Breast epithelium (tissue), 4 donors: Measurements from ENCODE around the gene CACNA1A. TPM values are rescaled to one million over a fixed set of nuclear protein-coding genes. Genes with fewer than 3 reads are reported as not detected.

ENCODE experiments used
- DNase-seq, 2 donors: peaks; one replicate each; pipeline ENCODE4 v3.0.0-alpha.2; 2019; ENCODE audit warnings: low spot score in 2 of 2
- H3K27ac ChIP-seq, 2 donors: fragments of 200-600 bp; sonication (generic) in 1 of 2; one replicate each; pipeline ENCODE4 v1.5.1; 2016 to 2019; ENCODE audit warnings: mild to moderate bottlenecking in 1 of 2
- H3K27me3 ChIP-seq, 2 donors: fragments of 200-600 bp; sonication (generic) in 1 of 2; one replicate each; pipeline versions ENCODE4 v1.5.1 to v1.6.0; 2017 to 2019; ENCODE audit warnings: control low read depth in 1 of 2, mild to moderate bottlenecking in 1 of 2
- H3K36me3 ChIP-seq: fragments of 200-600 bp; one replicate; pipeline ENCODE4 v1.5.1; 2019
- H3K4me1 ChIP-seq, 2 donors: fragments of 200-600 bp; sonication (generic); one replicate each; pipeline ENCODE4 v1.5.1; 2016 to 2019; ENCODE audit warnings: control low read depth in 1 of 2
- H3K4me3 ChIP-seq, 3 donors: fragments of 200-600 bp; sonication (generic); 1 replicate in 2 of 3; 2 replicates in 1 of 3; pipeline ENCODE4 v1.5.1; 2016 to 2019; ENCODE audit warnings: mild to moderate bottlenecking in 3 of 3, moderate library complexity in 2 of 3
- H3K9me3 ChIP-seq, 2 donors: fragments of 200-600 bp; sonication (generic) in 1 of 2; one replicate each; pipeline ENCODE4 v1.5.1; 2016 to 2019; ENCODE audit warnings: control low read depth in 1 of 2
- POLR2A ChIP-seq: fragments of 450-650 bp; IDR thresholded peaks from one replicate; pipeline ENCODE4 v1.6.1; 2016; ENCODE audit warnings: antibody characterized with exemption, mild to moderate bottlenecking, moderate library complexity
- POLR2AphosphoS5 ChIP-seq, 3 donors: sonication (generic); formaldehyde crosslinking; IDR thresholded peaks; one replicate each; pipeline ENCODE4 v1.6.1; 2017; ENCODE audit warnings: antibody characterized with exemption in 3 of 3
- intact Hi-C: fragments of 100-400 bp; cut with DNase I; formaldehyde crosslinking; loops from one replicate; pipeline ENCODE4 v1.15.1; 2023; ENCODE audit warnings: low total_unique reads
- total RNA-seq, 3 donors: library from RNA; depleted of rRNA; stranded (reverse); fragments of >200 nt; gene quantifications; one replicate each; pipeline ENCODE4 v1.1.0, GENCODE V29; 2016
- TF ChIP-seq, protein P1 (sequence below), 3 donors: fragments of 450-650 bp; IDR thresholded peaks; one replicate each; pipeline ENCODE4 v1.5.1; 2016 to 2017; ENCODE audit warnings: antibody characterized with exemption in 3 of 3, mild to moderate bottlenecking in 3 of 3, moderate library complexity in 3 of 3

The CACNA1A gene
- total RNA-seq, 3 donors from 2014 or later = 0.16 to 1.0 (median 0.33) TPM

DNA sequence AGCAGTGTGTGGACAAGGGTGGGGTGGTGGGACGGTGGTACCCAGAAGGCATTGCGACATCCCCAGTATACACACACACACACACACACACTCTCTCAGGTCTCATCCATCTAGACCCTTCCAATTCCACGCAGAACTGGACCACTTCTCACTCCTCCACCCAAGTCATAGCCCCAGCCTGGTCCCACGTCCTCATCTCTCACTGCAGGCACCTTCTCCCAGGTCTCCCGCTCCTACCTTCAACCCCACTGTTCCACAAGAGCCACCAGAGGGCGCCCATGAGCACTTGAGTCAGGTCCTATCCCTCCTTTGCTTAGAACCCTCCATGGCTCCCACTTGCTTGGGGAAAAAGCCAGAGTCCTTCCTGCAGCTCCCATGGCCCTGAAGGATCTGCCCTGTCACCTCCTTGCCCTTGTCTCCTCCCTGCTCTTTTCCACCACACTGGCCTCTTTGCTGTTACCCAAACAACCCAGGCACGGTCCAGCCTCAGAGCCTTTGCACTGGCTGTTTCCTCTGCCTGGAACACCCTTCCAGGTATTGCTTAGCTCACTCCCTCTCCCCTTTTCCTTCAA is 293.4 kb downstream of the CACNA1A start:
- Histone ChIP-seq H3K4me3 (no peak overlapping the region), H3K27ac (no peak overlapping the region), H3K36me3 (no peaks in the 10 kb centered on the region), H3K9me3 (no peaks in the 10 kb centered on the region), H3K27me3 (no peaks in the 10 kb centered on the region), H3K4me1 (no peaks in the 10 kb centered on the region)
- intact Hi-C loops = no loop called here
- no peak for TF ChIP-seq POLR2A
- TF ChIP-seq, protein P1, sequence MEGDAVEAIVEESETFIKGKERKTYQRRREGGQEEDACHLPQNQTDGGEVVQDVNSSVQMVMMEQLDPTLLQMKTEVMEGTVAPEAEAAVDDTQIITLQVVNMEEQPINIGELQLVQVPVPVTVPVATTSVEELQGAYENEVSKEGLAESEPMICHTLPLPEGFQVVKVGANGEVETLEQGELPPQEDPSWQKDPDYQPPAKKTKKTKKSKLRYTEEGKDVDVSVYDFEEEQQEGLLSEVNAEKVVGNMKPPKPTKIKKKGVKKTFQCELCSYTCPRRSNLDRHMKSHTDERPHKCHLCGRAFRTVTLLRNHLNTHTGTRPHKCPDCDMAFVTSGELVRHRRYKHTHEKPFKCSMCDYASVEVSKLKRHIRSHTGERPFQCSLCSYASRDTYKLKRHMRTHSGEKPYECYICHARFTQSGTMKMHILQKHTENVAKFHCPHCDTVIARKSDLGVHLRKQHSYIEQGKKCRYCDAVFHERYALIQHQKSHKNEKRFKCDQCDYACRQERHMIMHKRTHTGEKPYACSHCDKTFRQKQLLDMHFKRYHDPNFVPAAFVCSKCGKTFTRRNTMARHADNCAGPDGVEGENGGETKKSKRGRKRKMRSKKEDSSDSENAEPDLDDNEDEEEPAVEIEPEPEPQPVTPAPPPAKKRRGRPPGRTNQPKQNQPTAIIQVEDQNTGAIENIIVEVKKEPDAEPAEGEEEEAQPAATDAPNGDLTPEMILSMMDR (IDR thresholded peaks at IDR 0.05) = peak in 2 of 3 donors; percentile 25 to 30
- peak; percentile 30 to 59 for DNase-seq

- no peak for DNase-seq
- Histone ChIP-seq H3K36me3 (no peaks in the 10 kb centered on the region), H3K27me3 (no peaks in the 10 kb centered on the region), H3K27ac (no peak overlapping the region), H3K9me3 (no peaks in the 10 kb centered on the region), H3K4me1 (no peaks in the 10 kb centered on the region), H3K4me3 (no peak overlapping the region)
- TF ChIP-seq POLR2A (no peak), POLR2AphosphoS5 (IDR thresholded peaks at IDR 0.05) (no peak)
- TF ChIP-seq, protein P1 (IDR thresholded peaks at IDR 0.05) = no peak
- intact Hi-C loops = no loop called here
Measured at GRCh38 chr19:13211426-13212308, 294.6 kb downstream of the CACNA1A start.

GRCh38 chr19:13210941-13211340 is 295.3 kb downstream of the CACNA1A start:
- TF ChIP-seq, protein P1 (IDR thresholded peaks at IDR 0.05) = no peak
- no peak for TF ChIP-seq POLR2AphosphoS5 (IDR thresholded peaks at IDR 0.05)
- no peak for TF ChIP-seq POLR2A
- no peak overlapping the region for H3K27ac ChIP-seq
- H3K9me3 ChIP-seq = no peaks in the 10 kb centered on the region
- intact Hi-C loops = no loop called here
- no peak overlapping the region for H3K4me3 ChIP-seq
- DNase-seq = no peak
- no peaks in the 10 kb centered on the region for H3K27me3 ChIP-seq
- no peaks in the 10 kb centered on the region for H3K4me1 ChIP-seq
- no peaks in the 10 kb centered on the region for H3K36me3 ChIP-seq

GRCh38 chr19:13210339-13210775 is 295.9 kb downstream of the CACNA1A start:
- H3K9me3 ChIP-seq = no peaks in the 10 kb centered on the region
- no peaks in the 10 kb centered on the region for H3K4me1 ChIP-seq
- intact Hi-C loops = no loop called here
- no peak overlapping the region for H3K27ac ChIP-seq
- DNase-seq = no peak
- no peaks in the 10 kb centered on the region for H3K36me3 ChIP-seq
- no peak for TF ChIP-seq POLR2A
- TF ChIP-seq, protein P1 (IDR thresholded peaks at IDR 0.05) = no peak
- no peak for TF ChIP-seq POLR2AphosphoS5 (IDR thresholded peaks at IDR 0.05)
- no peaks in the 10 kb centered on the region for H3K27me3 ChIP-seq
- no peak overlapping the region for H3K4me3 ChIP-seq
